HEK293 (cell line): ENCODE data around the gene LAP3.

Experiments
- EGR2 ChIP-seq: fragments of 450-650 bp; formaldehyde crosslinking; IDR thresholded peaks from 2 replicates; pipeline ENCODE4 v1.5.1; 2016; ENCODE audit warnings: low read depth, missing biosample characterization, missing genetic modification characterization
- FEZF1 ChIP-seq: fragments of 450-650 bp; formaldehyde crosslinking; IDR thresholded peaks from 2 replicates; pipeline ENCODE4 v1.5.1; 2016; ENCODE audit warnings: missing biosample characterization, missing genetic modification characterization
- GLI4 ChIP-seq: fragments of 450-650 bp; formaldehyde crosslinking; IDR thresholded peaks from 2 replicates; pipeline ENCODE4 v1.5.1; 2016; ENCODE audit warnings: missing biosample characterization, missing genetic modification characterization
- KLF9 ChIP-seq: fragments of 450-650 bp; formaldehyde crosslinking; IDR thresholded peaks from 2 replicates; pipeline ENCODE4 v1.5.1; 2016; ENCODE audit warnings: missing biosample characterization, missing genetic modification characterization, low read depth
- OSR2 ChIP-seq: fragments of 450-650 bp; formaldehyde crosslinking; IDR thresholded peaks from 2 replicates; pipeline ENCODE4 v1.5.1; 2016; ENCODE audit warnings: missing biosample characterization, missing genetic modification characterization
- YY1 ChIP-seq: fragments of 450-650 bp; formaldehyde crosslinking; IDR thresholded peaks from 2 replicates; pipeline ENCODE4 v1.5.1; 2018; ENCODE audit warnings: missing biosample characterization, missing genetic modification characterization
- ZFHX2 ChIP-seq: fragments of 450-650 bp; formaldehyde crosslinking; conservative IDR thresholded peaks from 2 replicates; pipeline ENCODE4 v1.5.1; 2016; ENCODE audit warnings: missing biosample characterization, missing genetic modification characterization
- ZNF146 ChIP-seq: fragments of 450-650 bp; formaldehyde crosslinking; IDR thresholded peaks from 2 replicates; pipeline ENCODE4 v1.5.1; 2016; ENCODE audit warnings: missing biosample characterization, missing genetic modification characterization
- ZNF184 ChIP-seq: fragments of 450-650 bp; IDR thresholded peaks from 2 replicates; pipeline ENCODE4 v1.5.1; 2018; ENCODE audit warnings: missing biosample characterization, mild to moderate bottlenecking, missing genetic modification characterization
- ZNF2 ChIP-seq: fragments of 450-650 bp; formaldehyde crosslinking; IDR thresholded peaks from 2 replicates; pipeline ENCODE4 v1.5.1; 2016; ENCODE audit warnings: missing biosample characterization, missing genetic modification characterization
- ZNF202 ChIP-seq: fragments of 450-650 bp; formaldehyde crosslinking; IDR thresholded peaks from 2 replicates; pipeline ENCODE4 v1.5.1; 2016; ENCODE audit warnings: missing biosample characterization, missing genetic modification characterization, borderline replicate concordance
- ZNF211 ChIP-seq: fragments of 450-650 bp; formaldehyde crosslinking; IDR thresholded peaks from 2 replicates; pipeline ENCODE4 v1.5.1; 2016; ENCODE audit warnings: low read depth, missing biosample characterization, missing genetic modification characterization
- ZNF214 ChIP-seq: fragments of 450-650 bp; formaldehyde crosslinking; IDR thresholded peaks from 2 replicates; pipeline ENCODE4 v1.5.1; 2017; ENCODE audit warnings: missing biosample characterization, mild to moderate bottlenecking, missing genetic modification characterization, borderline replicate concordance
- ZNF248 ChIP-seq: fragments of 450-650 bp; formaldehyde crosslinking; IDR thresholded peaks from 2 replicates; pipeline ENCODE4 v1.5.1; 2017; ENCODE audit warnings: missing biosample characterization, missing genetic modification characterization
- ZNF266 ChIP-seq: fragments of 450-650 bp; formaldehyde crosslinking; IDR thresholded peaks from 2 replicates; pipeline ENCODE4 v1.5.1; 2016; ENCODE audit warnings: missing biosample characterization, missing genetic modification characterization, low read depth
- ZNF341 ChIP-seq: fragments of 450-650 bp; formaldehyde crosslinking; IDR thresholded peaks from 2 replicates; pipeline ENCODE4; 2016; ENCODE audit warnings: low read depth, missing biosample characterization, missing genetic modification characterization
- ZNF426 ChIP-seq: fragments of 450-650 bp; formaldehyde crosslinking; IDR thresholded peaks from 2 replicates; pipeline ENCODE4 v1.5.1; 2017; ENCODE audit warnings: missing biosample characterization, missing genetic modification characterization, mild to moderate bottlenecking, inconsistent platforms, moderate library complexity
- ZNF433 ChIP-seq: fragments of 450-650 bp; formaldehyde crosslinking; IDR thresholded peaks from 2 replicates; pipeline ENCODE4 v1.5.1; 2016; ENCODE audit warnings: missing biosample characterization, missing genetic modification characterization, low read depth
- ZNF501 ChIP-seq: fragments of 450-650 bp; formaldehyde crosslinking; IDR thresholded peaks from 2 replicates; pipeline ENCODE4 v1.5.1; 2016; ENCODE audit warnings: missing biosample characterization, missing genetic modification characterization
- ZNF514 ChIP-seq: fragments of 450-650 bp; formaldehyde crosslinking; IDR thresholded peaks from 2 replicates; pipeline ENCODE4 v1.5.1; 2016; ENCODE audit warnings: missing biosample characterization, missing genetic modification characterization
- ZNF529 ChIP-seq: fragments of 450-650 bp; formaldehyde crosslinking; IDR thresholded peaks from 2 replicates; pipeline ENCODE4 v1.5.1; 2017; ENCODE audit warnings: missing genetic modification characterization, missing biosample characterization; ENCODE audit not compliant: insufficient replicate concordance
- ZNF843 ChIP-seq: fragments of 450-650 bp; formaldehyde crosslinking; IDR thresholded peaks from 2 replicates; pipeline ENCODE4 v1.5.1; 2016; ENCODE audit warnings: missing biosample characterization, missing genetic modification characterization
- TF ChIP-seq, protein P1 (sequence below): fragments of 450-650 bp; formaldehyde crosslinking; IDR thresholded peaks from 2 replicates; pipeline ENCODE4 v1.5.1; 2016; ENCODE audit warnings: missing biosample characterization, missing genetic modification characterization
- TF ChIP-seq, protein P2 (sequence below): fragments of 450-650 bp; formaldehyde crosslinking; optimal IDR thresholded peaks from 2 replicates; pipeline ENCODE3; 2016; ENCODE audit warnings: missing biosample characterization, mild to moderate bottlenecking, missing genetic modification characterization
- TF ChIP-seq, protein P3 (sequence below): fragments of 450-650 bp; formaldehyde crosslinking; IDR thresholded peaks from 2 replicates; pipeline ENCODE4 v1.5.1; 2016; ENCODE audit warnings: missing biosample characterization, missing genetic modification characterization

LAP3 gene

DNA sequence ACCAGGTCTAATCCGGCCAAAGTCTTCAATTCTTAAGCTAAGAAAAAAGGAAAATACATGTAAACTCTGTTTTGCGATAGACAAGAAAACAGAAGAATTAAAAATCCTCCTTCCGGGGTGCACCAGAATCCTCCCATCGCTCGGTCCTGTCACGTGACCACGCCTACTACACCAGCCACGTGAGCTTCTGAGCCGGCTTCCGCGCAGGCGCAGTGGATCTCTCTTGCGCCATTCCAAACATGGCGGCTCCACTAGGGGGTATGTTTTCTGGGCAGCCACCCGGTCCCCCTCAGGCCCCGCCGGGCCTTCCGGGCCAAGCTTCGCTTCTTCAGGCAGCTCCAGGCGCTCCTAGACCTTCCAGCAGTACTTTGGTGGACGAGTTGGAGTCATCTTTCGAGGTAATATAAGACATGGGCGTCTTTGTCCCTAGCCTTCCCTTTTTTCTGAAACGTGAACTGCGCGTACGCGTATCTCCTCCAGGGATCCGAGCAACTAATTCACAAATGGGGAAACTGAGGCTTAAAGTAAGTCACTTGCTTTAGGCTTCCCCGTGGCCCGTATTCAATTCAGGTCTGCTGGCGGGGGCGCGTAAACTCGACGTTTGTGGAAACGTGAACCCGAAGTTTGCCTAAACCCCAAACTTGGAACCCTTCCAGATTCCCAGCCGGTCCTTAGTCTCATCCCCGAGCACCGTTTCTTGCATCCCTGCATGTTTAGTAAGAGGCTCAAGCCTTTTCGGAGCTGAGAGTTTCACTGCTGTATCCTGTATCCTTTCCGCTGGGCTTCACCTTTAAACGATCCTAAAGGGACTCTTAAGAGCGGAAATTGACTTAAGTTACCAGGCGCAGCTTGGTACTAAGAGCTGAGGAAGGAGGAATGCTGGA, 37.7 kb downstream of the LAP3 start, which contains the start of gene MED28 (continued):
- TF ChIP-seq, protein P1, sequence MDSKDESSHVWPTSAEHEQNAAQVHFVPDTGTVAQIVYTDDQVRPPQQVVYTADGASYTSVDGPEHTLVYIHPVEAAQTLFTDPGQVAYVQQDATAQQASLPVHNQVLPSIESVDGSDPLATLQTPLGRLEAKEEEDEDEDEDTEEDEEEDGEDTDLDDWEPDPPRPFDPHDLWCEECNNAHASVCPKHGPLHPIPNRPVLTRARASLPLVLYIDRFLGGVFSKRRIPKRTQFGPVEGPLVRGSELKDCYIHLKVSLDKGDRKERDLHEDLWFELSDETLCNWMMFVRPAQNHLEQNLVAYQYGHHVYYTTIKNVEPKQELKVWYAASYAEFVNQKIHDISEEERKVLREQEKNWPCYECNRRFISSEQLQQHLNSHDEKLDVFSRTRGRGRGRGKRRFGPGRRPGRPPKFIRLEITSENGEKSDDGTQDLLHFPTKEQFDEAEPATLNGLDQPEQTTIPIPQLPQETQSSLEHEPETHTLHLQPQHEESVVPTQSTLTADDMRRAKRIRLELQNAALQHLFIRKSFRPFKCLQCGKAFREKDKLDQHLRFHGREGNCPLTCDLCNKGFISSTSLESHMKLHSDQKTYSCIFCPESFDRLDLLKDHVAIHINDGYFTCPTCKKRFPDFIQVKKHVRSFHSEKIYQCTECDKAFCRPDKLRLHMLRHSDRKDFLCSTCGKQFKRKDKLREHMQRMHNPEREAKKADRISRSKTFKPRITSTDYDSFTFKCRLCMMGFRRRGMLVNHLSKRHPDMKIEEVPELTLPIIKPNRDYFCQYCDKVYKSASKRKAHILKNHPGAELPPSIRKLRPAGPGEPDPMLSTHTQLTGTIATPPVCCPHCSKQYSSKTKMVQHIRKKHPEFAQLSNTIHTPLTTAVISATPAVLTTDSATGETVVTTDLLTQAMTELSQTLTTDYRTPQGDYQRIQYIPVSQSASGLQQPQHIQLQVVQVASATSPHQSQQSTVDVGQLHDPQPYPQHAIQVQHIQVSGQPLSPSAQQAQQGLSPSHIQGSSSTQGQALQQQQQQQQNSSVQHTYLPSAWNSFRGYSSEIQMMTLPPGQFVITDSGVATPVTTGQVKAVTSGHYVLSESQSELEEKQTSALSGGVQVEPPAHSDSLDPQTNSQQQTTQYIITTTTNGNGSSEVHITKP (tag by site-specific recombination) = peak; percentile 46; the same call in 1 of the 2 replicates
- TF ChIP-seq FEZF1 (tag by site-specific recombination) = no peak
- TF ChIP-seq ZFHX2 = peak; percentile 59
- no peak for TF ChIP-seq ZNF202
- TF ChIP-seq, protein P2, sequence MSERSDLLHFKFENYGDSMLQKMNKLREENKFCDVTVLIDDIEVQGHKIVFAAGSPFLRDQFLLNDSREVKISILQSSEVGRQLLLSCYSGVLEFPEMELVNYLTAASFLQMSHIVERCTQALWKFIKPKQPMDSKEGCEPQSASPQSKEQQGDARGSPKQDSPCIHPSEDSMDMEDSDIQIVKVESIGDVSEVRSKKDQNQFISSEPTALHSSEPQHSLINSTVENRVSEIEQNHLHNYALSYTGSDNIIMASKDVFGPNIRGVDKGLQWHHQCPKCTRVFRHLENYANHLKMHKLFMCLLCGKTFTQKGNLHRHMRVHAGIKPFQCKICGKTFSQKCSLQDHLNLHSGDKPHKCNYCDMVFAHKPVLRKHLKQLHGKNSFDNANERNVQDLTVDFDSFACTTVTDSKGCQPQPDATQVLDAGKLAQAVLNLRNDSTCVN (tag by site-specific recombination) = peak; percentile 18
- peak; percentile 56 for TF ChIP-seq ZNF341 (tag by site-specific recombination)
- TF ChIP-seq ZNF501 (tag by site-specific recombination) = no peak
- peak; percentile 36; the same call in 1 of the 2 replicates for TF ChIP-seq EGR2 (tag by site-specific recombination)
- no peak for TF ChIP-seq ZNF266
- TF ChIP-seq ZNF843 (tag by site-specific recombination) = no peak
- TF ChIP-seq ZNF184 (tag by site-specific recombination) = no peak
- no peak for TF ChIP-seq ZNF426 (tag by site-specific recombination)
- no peak for TF ChIP-seq ZNF529 (tag by site-specific recombination)
- no peak for TF ChIP-seq ZNF2 (tag by site-specific recombination)
- TF ChIP-seq ZNF514 (tag by site-specific recombination) = no peak
- no peak for TF ChIP-seq ZNF146
- no peak for TF ChIP-seq ZNF248
- TF ChIP-seq ZNF433 = no peak
- no peak for TF ChIP-seq KLF9 (tag by site-specific recombination)
- TF ChIP-seq OSR2 (tag by site-specific recombination) = no peak
- no peak for TF ChIP-seq ZNF214 (tag by site-specific recombination)
- TF ChIP-seq ZNF211 (tag by site-specific recombination) = no peak
- TF ChIP-seq YY1 (tag by site-specific recombination) = peak; percentile 76
- TF ChIP-seq, protein P3, sequence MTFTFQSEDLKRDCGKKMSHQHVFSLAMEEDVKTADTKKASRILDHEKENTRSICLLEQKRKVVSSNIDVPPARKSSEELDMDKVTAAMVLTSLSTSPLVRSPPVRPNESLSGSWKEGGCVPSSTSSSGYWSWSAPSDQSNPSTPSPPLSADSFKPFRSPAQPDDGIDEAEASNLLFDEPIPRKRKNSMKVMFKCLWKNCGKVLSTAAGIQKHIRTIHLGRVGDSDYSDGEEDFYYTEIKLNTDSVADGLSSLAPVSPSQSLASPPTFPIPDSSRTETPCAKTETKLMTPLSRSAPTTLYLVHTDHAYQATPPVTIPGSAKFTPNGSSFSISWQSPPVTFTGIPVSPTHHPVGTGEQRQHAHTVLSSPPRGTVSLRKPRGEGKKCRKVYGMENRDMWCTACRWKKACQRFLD (tag by site-specific recombination) = no peak
- TF ChIP-seq GLI4 = no peak
